Endothelial cell (in vitro differentiated cells): ENCODE results near the gene TFR2. TPM values are rescaled to one million over a fixed set of nuclear protein-coding genes. Genes with fewer than 3 reads are reported as not detected.

Experiments used
- DNase-seq: peaks from one replicate; pipeline ENCODE4 v3.0.0; 2021; ENCODE audit warnings: low spot score
- H3K27ac Mint-ChIP-seq: one replicate; pipeline ENCODE4 v1.8.0; 2021; ENCODE audit warnings: mixed read lengths, inconsistent platforms; ENCODE audit not compliant: unreplicated experiment
- H3K27me3 Mint-ChIP-seq: one replicate; pipeline ENCODE4 v1.8.0; 2021; ENCODE audit warnings: mild to moderate bottlenecking, moderate library complexity, mixed read lengths, inconsistent platforms; ENCODE audit not compliant: unreplicated experiment
- H3K36me3 Mint-ChIP-seq: one replicate; pipeline ENCODE4 v1.8.0; 2021; ENCODE audit warnings: mild to moderate bottlenecking, low read depth, mixed read lengths, inconsistent platforms; ENCODE audit not compliant: unreplicated experiment
- H3K4me1 Mint-ChIP-seq: one replicate; pipeline ENCODE4 v1.8.0; 2021; ENCODE audit warnings: mild to moderate bottlenecking, mixed read lengths, inconsistent platforms; ENCODE audit not compliant: unreplicated experiment
- H3K4me3 Mint-ChIP-seq: one replicate; pipeline ENCODE4 v1.8.0; 2021; ENCODE audit warnings: mild to moderate bottlenecking, mixed read lengths, inconsistent platforms; ENCODE audit not compliant: unreplicated experiment
- H3K9me3 Mint-ChIP-seq: one replicate; pipeline ENCODE4 v1.8.0; 2021; ENCODE audit warnings: mixed read lengths, inconsistent platforms; ENCODE audit not compliant: unreplicated experiment
- total RNA-seq: library from RNA; stranded (reverse); fragmentation: NEBNext Ultra II Directional; extraction: Animal tissue kit (Norgen Biotek cat#: 25700); gene quantifications from one replicate; pipeline ENCODE4 v1.2.1, GENCODE V29; 2021; ENCODE audit not compliant: unreplicated experiment
- TF ChIP-seq, protein P1 (sequence below): fragments of 200-600 bp; sonication (generic); IDR thresholded peaks from one replicate; pipeline ENCODE4 v1.5.0; 2021; ENCODE audit warnings: antibody characterized with exemption; ENCODE audit not compliant: unreplicated experiment

The TFR2 gene
- total RNA-seq, 1 donor from 2014 or later = 1.0 TPM

DNA sequence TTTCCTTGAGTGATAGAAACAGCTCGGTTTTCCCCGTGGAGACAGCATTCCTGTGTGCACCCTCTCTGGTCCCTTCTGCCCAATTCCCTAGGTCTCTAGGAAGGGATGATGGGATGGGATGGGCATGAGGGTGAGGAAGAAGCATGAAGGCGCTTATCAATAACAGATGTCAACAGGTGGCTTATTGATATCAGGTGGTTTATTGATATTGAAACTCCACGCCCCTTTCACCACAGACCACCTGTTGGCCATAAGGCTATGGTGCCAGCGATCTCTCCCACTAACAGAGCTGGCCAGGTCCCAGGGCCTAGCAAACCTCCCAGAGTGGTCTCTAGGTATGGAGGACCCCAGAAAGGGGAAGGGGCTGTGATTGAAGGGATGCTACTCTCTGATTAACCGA is 21.1 kb downstream of the TFR2 start:
- Mint-ChIP-seq H3K9me3 (no peaks in the 10 kb centered on the region), H3K36me3 (peaks cover 9% of the 10 kb centered on the region), H3K4me1 (no peaks in the 10 kb centered on the region), H3K4me3 (no peak overlapping the region), H3K27ac (no peak overlapping the region), H3K27me3 (peaks cover 5% of the 10 kb centered on the region)
- TF ChIP-seq, protein P1, sequence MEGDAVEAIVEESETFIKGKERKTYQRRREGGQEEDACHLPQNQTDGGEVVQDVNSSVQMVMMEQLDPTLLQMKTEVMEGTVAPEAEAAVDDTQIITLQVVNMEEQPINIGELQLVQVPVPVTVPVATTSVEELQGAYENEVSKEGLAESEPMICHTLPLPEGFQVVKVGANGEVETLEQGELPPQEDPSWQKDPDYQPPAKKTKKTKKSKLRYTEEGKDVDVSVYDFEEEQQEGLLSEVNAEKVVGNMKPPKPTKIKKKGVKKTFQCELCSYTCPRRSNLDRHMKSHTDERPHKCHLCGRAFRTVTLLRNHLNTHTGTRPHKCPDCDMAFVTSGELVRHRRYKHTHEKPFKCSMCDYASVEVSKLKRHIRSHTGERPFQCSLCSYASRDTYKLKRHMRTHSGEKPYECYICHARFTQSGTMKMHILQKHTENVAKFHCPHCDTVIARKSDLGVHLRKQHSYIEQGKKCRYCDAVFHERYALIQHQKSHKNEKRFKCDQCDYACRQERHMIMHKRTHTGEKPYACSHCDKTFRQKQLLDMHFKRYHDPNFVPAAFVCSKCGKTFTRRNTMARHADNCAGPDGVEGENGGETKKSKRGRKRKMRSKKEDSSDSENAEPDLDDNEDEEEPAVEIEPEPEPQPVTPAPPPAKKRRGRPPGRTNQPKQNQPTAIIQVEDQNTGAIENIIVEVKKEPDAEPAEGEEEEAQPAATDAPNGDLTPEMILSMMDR = no peak
- no peak for DNase-seq

- no peak overlapping the region for H3K27ac Mint-ChIP-seq
- peaks cover 13% of the 10 kb centered on the region for H3K4me1 Mint-ChIP-seq
- no peak for DNase-seq
- no peak overlapping the region for H3K4me3 Mint-ChIP-seq
- H3K36me3 Mint-ChIP-seq = peaks cover 7% of the 10 kb centered on the region
- TF ChIP-seq, protein P1 = no peak
- no peaks in the 10 kb centered on the region for H3K27me3 Mint-ChIP-seq
- no peaks in the 10 kb centered on the region for H3K9me3 Mint-ChIP-seq
These were observed 27.0 kb downstream of the TFR2 start for GRCh38 chr7:100614308-100614861.

DNA sequence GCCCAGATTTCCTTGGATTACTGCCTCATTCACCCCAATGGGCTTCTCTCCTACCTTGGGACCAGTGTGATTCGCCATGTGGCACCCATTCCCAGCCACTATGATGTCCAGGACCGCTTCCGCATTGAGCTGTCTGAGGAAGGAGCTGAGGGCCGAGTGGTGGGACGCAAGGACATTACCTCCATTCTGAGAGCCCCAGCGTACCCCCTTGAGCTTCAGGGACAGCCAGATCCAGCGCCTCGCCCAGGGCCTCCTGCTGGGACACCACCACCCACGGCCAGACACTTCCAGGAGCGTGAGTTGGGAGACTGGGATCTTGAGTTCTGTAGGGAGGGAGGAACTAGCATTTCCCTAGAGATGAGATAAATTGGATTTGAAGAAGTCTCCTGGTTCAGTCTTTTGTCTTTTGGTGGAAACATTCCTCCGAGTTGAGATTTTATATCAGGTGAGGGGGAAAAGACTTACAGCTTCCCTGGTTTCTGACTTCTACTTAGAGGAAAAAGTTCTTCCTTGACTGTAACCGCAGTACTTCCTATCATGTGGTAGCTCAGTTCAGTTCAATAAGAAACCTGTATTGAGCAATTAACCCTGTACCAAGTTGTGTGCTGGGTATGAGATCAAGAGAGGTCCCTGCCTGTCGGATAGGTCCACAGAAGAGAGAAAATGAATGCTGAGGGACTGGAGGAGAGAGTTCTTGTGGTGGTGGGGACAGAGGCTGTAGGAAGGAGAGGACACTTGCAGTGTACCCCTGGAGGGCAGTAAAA is 27.8 kb downstream of the TFR2 start:
- DNase-seq = no peak
- H3K36me3 Mint-ChIP-seq = peaks cover 7% of the 10 kb centered on the region
- no peak overlapping the region for H3K27ac Mint-ChIP-seq
- TF ChIP-seq, protein P1 = no peak
- H3K4me3 Mint-ChIP-seq = peak overlapping the region; percentile 88
- peaks cover 13% of the 10 kb centered on the region for H3K4me1 Mint-ChIP-seq
- H3K27me3 Mint-ChIP-seq = no peaks in the 10 kb centered on the region
- H3K9me3 Mint-ChIP-seq = no peaks in the 10 kb centered on the region

GRCh38 chr7:100612730-100613390 is 28.5 kb downstream of the TFR2 start:
- H3K36me3 Mint-ChIP-seq = peaks cover 7% of the 10 kb centered on the region
- H3K4me1 Mint-ChIP-seq = peaks cover 13% of the 10 kb centered on the region
- H3K4me3 Mint-ChIP-seq = peak overlapping the region; percentile 95
- no peaks in the 10 kb centered on the region for H3K9me3 Mint-ChIP-seq
- no peak for DNase-seq
- H3K27ac Mint-ChIP-seq = peak overlapping the region; percentile 18
- no peaks in the 10 kb centered on the region for H3K27me3 Mint-ChIP-seq
- TF ChIP-seq, protein P1 = no peak
